Mesenchymal stem cell (in vitro differentiated cells and primary cell): ENCODE results near the gene PFDN1.

Experiments used
- DNase-seq: peaks from one replicate; pipeline ENCODE4 v3.0.0-alpha.2; 2013
- H2AFZ ChIP-seq: one replicate; pipeline ENCODE4 v1.6.1; 2013; ENCODE audit warnings: low read depth, mild to moderate bottlenecking, control low read depth, inconsistent platforms, low read length, moderate library complexity
- H2AK5ac ChIP-seq: 2 replicates; pipeline ENCODE4 v1.6.1; 2013; ENCODE audit warnings: low read length, moderate library complexity, mild to moderate bottlenecking, inconsistent platforms; ENCODE audit not compliant: severe bottlenecking
- H2BK120ac ChIP-seq: one replicate; pipeline ENCODE4 v1.6.1; 2013; ENCODE audit warnings: low read depth, mild to moderate bottlenecking, inconsistent platforms, low read length, moderate library complexity
- H2BK12ac ChIP-seq, 2 experiments: one replicate each; pipeline ENCODE4 v1.6.1; 2013; ENCODE audit warnings: inconsistent platforms in 2 of 2, low read length in 2 of 2, mild to moderate bottlenecking in 2 of 2, moderate library complexity in 2 of 2, control low read depth in 1 of 2
- H2BK15ac ChIP-seq: one replicate; pipeline ENCODE4 v1.6.1; 2013; ENCODE audit warnings: mild to moderate bottlenecking, low read depth, inconsistent platforms; ENCODE audit not compliant: poor library complexity, severe bottlenecking
- H2BK5ac ChIP-seq: 2 replicates; pipeline ENCODE4 v1.6.1; 2013; ENCODE audit warnings: low read depth, mild to moderate bottlenecking, low read length, control low read depth, inconsistent platforms; ENCODE audit not compliant: poor library complexity, severe bottlenecking
- H3K14ac ChIP-seq, 2 experiments: one replicate each; pipeline ENCODE4 v1.6.1; 2013; ENCODE audit warnings: inconsistent platforms in 2 of 2, low read length in 2 of 2, control low read depth in 1 of 2, mild to moderate bottlenecking in 1 of 2, moderate library complexity in 1 of 2
- H3K18ac ChIP-seq, 2 experiments: one replicate each; pipeline ENCODE4 v1.6.1; 2013; ENCODE audit warnings: inconsistent platforms in 2 of 2, low read length in 2 of 2, control low read depth in 1 of 2, low read depth in 1 of 2, mild to moderate bottlenecking in 1 of 2
- H3K23ac ChIP-seq, 2 experiments: one replicate each; pipeline ENCODE4 v1.6.1; 2013; ENCODE audit warnings: inconsistent platforms in 2 of 2, low read length in 2 of 2, mild to moderate bottlenecking in 2 of 2, moderate library complexity in 2 of 2, control low read depth in 1 of 2
- H3K27ac ChIP-seq: 2 replicates; pipeline ENCODE4 v1.5.1; 2013; ENCODE audit warnings: mild to moderate bottlenecking, moderate library complexity, low read length, control low read depth, inconsistent platforms; ENCODE audit not compliant: poor library complexity, severe bottlenecking
- H3K27me3 ChIP-seq, 2 experiments: 2 replicates each; pipeline versions ENCODE4 v1.6.1 to v1.7.0; 2013; ENCODE audit warnings: low read length in 2 of 2, mild to moderate bottlenecking in 2 of 2, moderate library complexity in 2 of 2, control low read depth in 1 of 2, inconsistent platforms in 1 of 2; ENCODE audit not compliant: control insufficient read depth in 1 of 2, insufficient read depth in 1 of 2
- H3K36me3 ChIP-seq, 2 experiments: 2 replicates each; pipeline versions ENCODE4 v1.6.1 to v1.7.0; 2013; ENCODE audit warnings: low read length in 2 of 2, control low read depth in 1 of 2, inconsistent platforms in 1 of 2, low read depth in 1 of 2, mild to moderate bottlenecking in 1 of 2; ENCODE audit not compliant: insufficient read depth in 2 of 2, control insufficient read depth in 1 of 2
- H3K4ac ChIP-seq, 2 experiments: one replicate each; pipeline ENCODE4 v1.6.1; 2013; ENCODE audit warnings: inconsistent platforms in 2 of 2, low read length in 2 of 2, mild to moderate bottlenecking in 2 of 2, moderate library complexity in 2 of 2, control low read depth in 1 of 2, low read depth in 1 of 2
- H3K4me1 ChIP-seq: 2 replicates; pipeline ENCODE4 v1.6.1; 2013; ENCODE audit warnings: low read depth, low read length, control low read depth; ENCODE audit not compliant: control insufficient read depth, insufficient read depth
- H3K4me2 ChIP-seq: 2 replicates; pipeline ENCODE4 v1.6.1; 2013; ENCODE audit warnings: low read length, mild to moderate bottlenecking, inconsistent platforms; ENCODE audit not compliant: poor library complexity, severe bottlenecking
- H3K4me3 ChIP-seq, 2 experiments: 2 replicates each; pipeline versions ENCODE4 v1.5.1 to v1.7.0; 2013; ENCODE audit warnings: low read length in 2 of 2, mild to moderate bottlenecking in 2 of 2, control low read depth in 1 of 2, low read depth in 1 of 2; ENCODE audit not compliant: insufficient read depth in 1 of 2
- H3K79me1 ChIP-seq: replicated peaks from 2 replicates; pipeline ENCODE4 v1.6.1; 2013; ENCODE audit warnings: mild to moderate bottlenecking, control low read depth, low read length, inconsistent platforms; ENCODE audit not compliant: poor library complexity, severe bottlenecking
- H3K9ac ChIP-seq: 2 replicates; pipeline ENCODE4 v1.7.0; 2013; ENCODE audit warnings: mild to moderate bottlenecking, low read length, moderate library complexity
- H3K9me3 ChIP-seq: 2 replicates; pipeline ENCODE4 v1.7.0; 2013; ENCODE audit warnings: mild to moderate bottlenecking, low read length; ENCODE audit not compliant: control insufficient read depth
- H4K8ac ChIP-seq: one replicate; pipeline ENCODE4 v1.6.1; 2013; ENCODE audit warnings: inconsistent platforms, mild to moderate bottlenecking, low read length, moderate library complexity
- H4K91ac ChIP-seq: one replicate; pipeline ENCODE4 v1.6.1; 2013; ENCODE audit warnings: mild to moderate bottlenecking, low read length, inconsistent platforms
- WGBS: methylation state at CpG from one replicate; pipeline ENCODE4 v1.1.7; 2013; ENCODE audit warnings: mixed read lengths; 5-methylcytosine and 5-hydroxymethylcytosine counted together

Gene PFDN1

GRCh38 chr5:140340605-140341121, 37.8 kb upstream of the PFDN1 start:
- Histone ChIP-seq H4K8ac (no peak overlapping the region), H3K4ac (no peak overlapping the region), H3K9me3 (no peaks in the 10 kb centered on the region), H3K9ac (no peak overlapping the region), H2BK5ac (no peak overlapping the region), H2AFZ (no peak overlapping the region), H3K18ac (no peak overlapping the region), H3K23ac (no peak overlapping the region), H2BK120ac (no peak overlapping the region), H3K4me2 (no peak overlapping the region), H3K14ac (no peak overlapping the region), H3K36me3 (peaks cover 35 to 38% of the 10 kb centered on the region in 2 experiments), H2AK5ac (no peak overlapping the region), H2BK15ac (no peak overlapping the region), H3K79me1 (peaks cover 23% of the 10 kb centered on the region), H4K91ac (no peak overlapping the region), H3K27me3 (no peaks in the 10 kb centered on the region), H3K4me1 (peaks cover 27% of the 10 kb centered on the region), H3K27ac (no peak overlapping the region), H3K4me3 (no peak overlapping the region), H2BK12ac (no peak overlapping the region)
- no peak for DNase-seq

- H3K79me1 ChIP-seq, result peaks cover 22% of the 10 kb centered on the region
- no peak overlapping the region for H3K4me3 ChIP-seq
- H2AFZ ChIP-seq, result no peak overlapping the region
- H3K4ac ChIP-seq, result no peak overlapping the region
- no peak overlapping the region for H2BK120ac ChIP-seq
- no peak overlapping the region for H3K4me2 ChIP-seq
- no peak overlapping the region for H2BK5ac ChIP-seq
- no peak overlapping the region for H3K14ac ChIP-seq
- H3K27ac ChIP-seq, result no peak overlapping the region
- no peak for DNase-seq
- H3K9ac ChIP-seq, result no peak overlapping the region
- H2AK5ac ChIP-seq, result no peak overlapping the region
- H3K27me3 ChIP-seq, result no peaks in the 10 kb centered on the region
- no peak overlapping the region for H4K8ac ChIP-seq
- H4K91ac ChIP-seq, result no peak overlapping the region
- H2BK15ac ChIP-seq, result no peak overlapping the region
- no peak overlapping the region for H2BK12ac ChIP-seq
- WGBS, result 94% methylated on average over 4 of the region's 4 CpGs
- H3K4me1 ChIP-seq, result peaks cover 19% of the 10 kb centered on the region
- H3K9me3 ChIP-seq, result no peaks in the 10 kb centered on the region
- no peak overlapping the region for H3K23ac ChIP-seq
- peaks cover 42% of the 10 kb centered on the region in 2 experiments for H3K36me3 ChIP-seq
- no peak overlapping the region for H3K18ac ChIP-seq
These were observed 36.7 kb upstream of the PFDN1 start for GRCh38 chr5:140339636-140340035.

- Histone ChIP-seq H2BK15ac (no peak overlapping the region), H3K4ac (no peak overlapping the region), H4K8ac (no peak overlapping the region), H3K79me1 (peaks cover 22% of the 10 kb centered on the region), H3K18ac (no peak overlapping the region), H3K4me2 (no peak overlapping the region), H2AK5ac (no peak overlapping the region), H2BK5ac (no peak overlapping the region), H2BK12ac (no peak overlapping the region), H3K4me1 (peaks cover 17% of the 10 kb centered on the region), H3K14ac (no peak overlapping the region), H3K23ac (no peak overlapping the region), H3K9ac (no peak overlapping the region), H3K27ac (no peak overlapping the region), H3K27me3 (no peaks in the 10 kb centered on the region), H3K9me3 (no peaks in the 10 kb centered on the region), H3K4me3 (no peak overlapping the region), H2AFZ (no peak overlapping the region), H3K36me3 (peaks cover 45 to 49% of the 10 kb centered on the region in 2 experiments), H4K91ac (no peak overlapping the region), H2BK120ac (no peak overlapping the region)
- no peak for DNase-seq
- 95% methylated on average over 1 of the region's 2 CpGs for WGBS
These were observed 36.0 kb upstream of the PFDN1 start for GRCh38 chr5:140338908-140339307.

- Histone ChIP-seq H3K27me3 (no peaks in the 10 kb centered on the region), H3K9me3 (no peaks in the 10 kb centered on the region), H3K9ac (no peak overlapping the region), H3K4me1 (peaks cover 17% of the 10 kb centered on the region), H2BK120ac (no peak overlapping the region), H3K79me1 (peaks cover 22% of the 10 kb centered on the region), H2BK5ac (no peak overlapping the region), H2BK15ac (no peak overlapping the region), H3K4me3 (no peak overlapping the region), H2AFZ (no peak overlapping the region), H3K23ac (no peak overlapping the region), H4K91ac (no peak overlapping the region), H2BK12ac (no peak overlapping the region), H3K14ac (no peak overlapping the region), H3K4ac (no peak overlapping the region), H2AK5ac (no peak overlapping the region), H3K4me2 (no peak overlapping the region), H3K18ac (no peak overlapping the region), H3K36me3 (peaks cover 45 to 55% of the 10 kb centered on the region in 2 experiments), H4K8ac (no peak overlapping the region), H3K27ac (no peak overlapping the region)
- 60% methylated on average over 2 of the region's 3 CpGs for WGBS
- DNase-seq, result no peak
These were observed 35.4 kb upstream of the PFDN1 start for GRCh38 chr5:140338336-140338735.
